ENCODE measurements around the gene ARL5C.

DNA sequence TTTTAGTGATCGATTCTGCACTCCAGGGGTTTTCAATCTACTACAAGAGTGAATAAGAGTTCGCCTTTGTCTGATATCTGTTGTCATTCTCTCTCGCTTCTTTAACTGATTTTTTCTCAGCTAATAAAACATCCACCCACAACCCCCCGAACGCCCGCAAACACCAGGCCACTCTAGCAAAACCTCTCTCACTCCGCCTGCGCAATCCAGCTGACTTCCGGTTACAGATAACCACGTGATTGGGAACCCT lies 33.8 kb upstream of the ARL5C start:
- TF ChIP-seq, protein P1, sequence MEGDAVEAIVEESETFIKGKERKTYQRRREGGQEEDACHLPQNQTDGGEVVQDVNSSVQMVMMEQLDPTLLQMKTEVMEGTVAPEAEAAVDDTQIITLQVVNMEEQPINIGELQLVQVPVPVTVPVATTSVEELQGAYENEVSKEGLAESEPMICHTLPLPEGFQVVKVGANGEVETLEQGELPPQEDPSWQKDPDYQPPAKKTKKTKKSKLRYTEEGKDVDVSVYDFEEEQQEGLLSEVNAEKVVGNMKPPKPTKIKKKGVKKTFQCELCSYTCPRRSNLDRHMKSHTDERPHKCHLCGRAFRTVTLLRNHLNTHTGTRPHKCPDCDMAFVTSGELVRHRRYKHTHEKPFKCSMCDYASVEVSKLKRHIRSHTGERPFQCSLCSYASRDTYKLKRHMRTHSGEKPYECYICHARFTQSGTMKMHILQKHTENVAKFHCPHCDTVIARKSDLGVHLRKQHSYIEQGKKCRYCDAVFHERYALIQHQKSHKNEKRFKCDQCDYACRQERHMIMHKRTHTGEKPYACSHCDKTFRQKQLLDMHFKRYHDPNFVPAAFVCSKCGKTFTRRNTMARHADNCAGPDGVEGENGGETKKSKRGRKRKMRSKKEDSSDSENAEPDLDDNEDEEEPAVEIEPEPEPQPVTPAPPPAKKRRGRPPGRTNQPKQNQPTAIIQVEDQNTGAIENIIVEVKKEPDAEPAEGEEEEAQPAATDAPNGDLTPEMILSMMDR (IDR thresholded peaks at IDR 0.05; ENCODE audit: poor library complexity) = no peak
- no peak for TF ChIP-seq EZH2phosphoT487 (IDR thresholded peaks at IDR 0.05; ENCODE audit: low read depth, severe bottlenecking, unreplicated experiment)
